Fibroblast of skin of back (primary cell): Measurements from ENCODE around the gene LOXL3.
"Not testable (repeated sequence)": the region's sequence is repeated elsewhere in the genome, so short reads cannot be mapped to it uniquely, and the experiment has no call there.

Experiments used
- DNase-seq: peaks from one replicate; pipeline ENCODE4 v3.0.0-alpha.2; 2013

LOXL3 gene

DNA sequence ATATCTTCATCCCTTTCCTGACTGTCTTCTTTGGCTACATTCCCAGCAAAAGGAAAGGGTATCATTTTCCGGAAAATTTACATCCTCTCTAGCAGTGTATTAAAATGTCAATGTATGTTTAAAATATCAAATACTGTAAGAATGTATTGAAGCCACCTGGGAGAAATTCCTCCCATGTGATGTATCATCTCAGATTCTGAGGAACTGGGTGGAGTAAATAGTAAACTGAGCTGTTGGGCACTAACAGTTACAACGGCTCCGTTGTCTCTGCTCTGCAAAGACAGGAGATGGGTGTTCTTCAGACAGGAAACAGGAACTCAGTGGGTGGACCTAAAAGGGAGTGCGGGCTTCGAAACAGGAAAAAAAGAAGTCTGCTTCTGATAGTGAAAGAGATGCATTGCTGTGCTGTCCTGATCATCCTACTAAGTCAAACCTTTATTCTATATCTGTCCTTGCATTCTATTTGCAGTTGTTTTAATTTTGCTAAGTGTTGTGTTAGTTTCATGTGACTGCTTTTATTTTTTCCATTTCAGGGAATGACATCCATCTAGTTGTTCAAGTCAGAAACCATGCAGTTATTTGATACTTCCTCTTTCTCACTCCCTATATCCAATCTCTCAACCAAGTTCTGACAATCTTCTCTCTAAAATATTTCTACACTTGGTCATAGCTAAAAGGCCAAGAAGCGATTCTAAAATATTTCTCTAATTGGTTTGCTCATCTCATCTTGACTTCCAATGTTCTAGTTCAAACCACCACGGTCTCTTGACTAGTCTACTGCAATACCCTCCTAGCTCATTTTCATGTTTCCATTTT is 20.2 kb upstream of the LOXL3 start:
- peak; percentile 77 for DNase-seq

GRCh38 chr2:74572178-74572925 is 18.6 kb upstream of the LOXL3 start:
- no peak for DNase-seq

GRCh38 chr2:74571058-74571457 is 17.3 kb upstream of the LOXL3 start:
- no peak for DNase-seq

- no peak for DNase-seq
Measured at GRCh38 chr2:74569686-74570085, 15.9 kb upstream of the LOXL3 start.

GRCh38 chr2:74567881-74568280 is 14.1 kb upstream of the LOXL3 start:
- DNase-seq = peak; percentile 91

GRCh38 chr2:74566754-74567085 is 13.0 kb upstream of the LOXL3 start:
- DNase-seq = peak; percentile 99

- no peak for DNase-seq
Measured at GRCh38 chr2:74566076-74566753, 12.5 kb upstream of the LOXL3 start.

- peak; percentile 88 for DNase-seq
Measured at GRCh38 chr2:74564222-74564621, 10.5 kb upstream of the LOXL3 start.

GRCh38 chr2:74562126-74562775 is 8.5 kb upstream of the LOXL3 start:
- DNase-seq = no peak

DNA sequence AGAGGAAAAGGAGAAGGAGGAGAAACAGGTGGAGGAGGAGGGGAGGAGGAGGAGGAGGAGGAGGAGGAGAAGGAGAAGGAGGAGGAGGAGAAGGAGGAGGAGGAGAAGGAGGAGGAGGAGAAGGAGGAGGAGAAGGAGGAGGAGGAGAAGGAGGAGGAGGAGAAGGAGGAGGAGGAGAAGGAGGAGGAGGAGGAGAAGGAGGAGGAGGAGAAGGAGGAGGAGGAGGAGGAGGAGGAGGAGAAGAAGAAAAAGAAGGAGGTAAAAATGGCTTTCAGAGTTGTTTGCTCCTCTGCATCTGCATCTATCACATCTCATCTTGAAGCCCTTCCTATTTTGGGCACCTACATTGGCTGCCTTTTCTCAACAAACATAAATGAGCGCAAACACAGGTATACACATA is 7.3 kb upstream of the LOXL3 start:
- not testable (repeated sequence) for DNase-seq

- no peak for DNase-seq
Measured at GRCh38 chr2:74560591-74560990, 6.8 kb upstream of the LOXL3 start.

GRCh38 chr2:74559912-74560311 is 6.2 kb upstream of the LOXL3 start:
- DNase-seq = no peak

DNA sequence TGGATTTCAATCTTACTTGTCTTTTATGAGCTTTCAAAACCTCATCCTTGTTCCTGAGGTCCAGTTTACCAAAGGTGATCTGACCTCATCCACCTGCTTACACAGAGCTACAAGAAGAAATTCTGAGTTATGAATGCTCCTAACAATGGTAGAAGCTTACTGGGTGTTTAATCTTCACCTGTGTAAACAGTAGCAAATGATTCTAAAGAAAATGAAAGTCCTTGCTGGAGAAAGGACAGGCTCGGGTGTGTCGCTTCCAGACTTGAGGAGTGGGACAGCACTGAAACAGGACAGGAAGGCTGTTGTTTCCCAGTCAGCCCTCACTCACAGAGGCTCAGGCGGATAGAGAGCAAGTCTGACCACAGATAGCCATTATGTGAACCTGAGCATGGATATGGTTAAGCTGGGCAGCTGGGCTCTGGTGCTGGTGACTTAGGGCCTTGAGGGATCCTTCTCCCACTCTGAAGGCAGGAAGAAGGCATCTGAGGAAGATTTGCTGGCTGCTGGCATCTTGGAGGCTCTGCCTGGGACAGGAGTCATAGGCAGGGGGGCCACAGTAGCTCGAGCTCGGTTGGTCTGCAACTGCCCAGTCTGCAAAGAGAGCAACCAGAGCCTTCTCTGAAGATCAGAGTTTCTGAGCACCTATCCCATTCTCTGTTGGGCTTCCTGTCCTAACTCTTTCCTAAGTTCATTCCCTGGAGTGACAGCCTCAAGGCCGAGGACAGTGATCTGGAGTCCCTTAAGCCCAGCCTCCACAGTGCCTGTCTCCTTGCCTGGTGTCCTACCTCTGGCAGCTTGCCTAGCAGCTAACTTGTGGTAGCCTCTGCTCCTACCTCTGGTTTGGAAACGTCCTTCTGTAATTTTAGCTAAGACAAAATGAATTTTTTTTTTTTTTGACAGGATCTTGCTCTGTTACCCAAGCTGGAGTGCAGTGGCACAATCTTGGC is 4.8 kb upstream of the LOXL3 start:
- no peak for DNase-seq

GRCh38 chr2:74556831-74557370 is 3.2 kb upstream of the LOXL3 start:
- DNase-seq = no peak

GRCh38 chr2:74556159-74556558 is 2.4 kb upstream of the LOXL3 start:
- DNase-seq = no peak

GRCh38 chr2:74555610-74556103 is 1.9 kb upstream of the LOXL3 start:
- DNase-seq = no peak

DNA sequence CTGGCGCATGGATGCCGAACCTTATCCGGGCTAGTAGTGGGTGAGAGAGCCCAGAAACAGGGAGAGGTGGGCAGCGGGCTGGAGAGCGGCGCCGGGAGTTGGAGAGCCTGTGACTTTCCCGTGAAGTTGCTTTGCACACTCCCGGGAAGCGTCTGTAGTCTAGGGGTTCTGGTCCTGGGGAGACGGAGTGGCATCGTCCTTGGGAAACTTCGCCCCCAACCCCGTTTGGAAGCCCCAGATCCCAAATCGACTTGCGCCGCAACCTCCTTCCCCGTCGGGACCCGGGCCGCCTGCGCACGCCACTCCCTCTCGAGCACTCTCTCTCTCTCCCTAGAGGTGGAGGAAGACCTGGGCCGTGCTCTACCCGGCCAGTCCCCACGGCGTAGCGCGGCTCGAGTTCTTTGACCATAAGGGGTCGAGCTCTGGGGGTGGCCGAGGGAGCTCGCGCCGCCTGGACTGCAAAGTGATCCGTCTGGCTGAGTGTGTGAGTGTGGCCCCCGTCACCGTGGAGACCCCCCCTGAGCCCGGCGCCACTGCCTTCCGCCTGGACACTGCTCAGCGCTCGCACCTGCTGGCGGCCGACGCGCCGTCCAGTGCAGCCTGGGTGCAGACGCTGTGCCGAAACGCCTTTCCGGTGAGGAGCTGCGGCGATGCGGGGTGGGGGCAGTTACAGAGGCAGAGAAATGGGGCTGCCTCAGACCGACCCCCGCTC is 1.2 kb upstream of the LOXL3 start:
- DNase-seq = peak; percentile 41

DNA sequence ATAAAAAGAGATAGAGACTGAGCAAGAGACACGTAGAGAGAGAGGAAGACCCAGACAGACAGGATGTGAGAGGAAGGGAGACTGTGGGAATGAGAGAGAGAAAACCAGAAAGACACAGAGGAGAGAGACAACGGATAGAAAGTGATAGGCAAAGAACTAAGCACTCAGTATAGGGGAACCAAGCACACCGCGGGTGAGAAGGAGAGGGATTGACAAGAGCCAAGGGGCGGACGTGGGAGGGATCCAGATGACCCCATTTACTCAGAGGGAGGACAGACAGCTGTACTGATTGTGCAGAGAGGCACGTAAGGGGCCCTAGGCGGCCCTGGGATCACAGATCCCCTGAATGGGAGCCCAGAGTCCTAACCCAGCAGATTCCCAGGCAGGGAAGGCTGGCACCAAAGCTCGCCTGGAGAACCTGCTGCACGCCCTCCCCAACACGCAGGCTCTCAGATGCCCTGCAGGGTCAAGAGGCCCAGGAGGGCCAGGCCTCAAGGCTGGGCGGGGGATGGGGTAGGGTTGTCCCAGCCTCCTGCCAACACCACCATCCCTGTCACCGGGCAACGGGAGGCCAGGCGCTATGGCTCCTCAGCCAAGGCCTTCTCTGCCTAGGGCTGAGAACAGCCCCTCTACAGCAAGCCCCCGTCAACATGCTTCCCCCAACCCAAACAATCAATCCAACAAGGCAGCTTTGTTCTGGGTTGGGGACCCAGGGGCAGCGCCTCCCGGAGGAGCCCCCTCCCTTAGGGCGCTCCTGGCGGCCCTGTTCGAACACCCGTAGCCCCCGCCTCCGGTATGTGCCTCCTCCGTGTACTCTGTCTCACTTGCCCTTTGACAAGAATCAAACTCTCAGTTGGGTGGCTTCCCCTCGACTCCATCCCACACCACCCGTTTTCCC is 579 bp downstream of the LOXL3 start:
- no peak for DNase-seq
